Activated CD8-positive, alpha-beta memory T cell treated with anti-CD3 and anti-CD28 coated beads, Interleukin-2, amount 10 ng/mL, durations not matched to agents 7 days and 5 days (primary cell): ENCODE results near the gene IFNG. TPM values are rescaled to one million over a fixed set of nuclear protein-coding genes. Genes with fewer than 3 reads are reported as not detected.
"Not testable (repeated sequence)": the region's sequence is repeated elsewhere in the genome, so short reads cannot be mapped to it uniquely, and the experiment has no call there.

Source experiments
- ATAC-seq: fragments of 150-1000 bp; cut with Tn5 transposase; one replicate; pipeline ENCODE4 v1.10.0; 2021; ENCODE audit warnings: moderate library complexity
- CTCF ChIA-PET: fragments of 350-600 bp; sonication (Branson Sonifier 250); formaldehyde crosslinking; loops from one replicate; lab custom pipeline; 2021; ENCODE audit warnings: antibody characterized with exemption; lab: Charles Lee
- DNase-seq: peaks from one replicate; pipeline ENCODE4 v3.0.0-alpha.2; 2020
- H3K27ac Mint-ChIP-seq: one replicate; pipeline ENCODE4 v1.8.0; 2021; ENCODE audit warnings: mild to moderate bottlenecking, mixed read lengths
- H3K27me3 Mint-ChIP-seq: one replicate; pipeline ENCODE4 v1.8.0; 2021; ENCODE audit warnings: mixed read lengths
- H3K36me3 Mint-ChIP-seq: one replicate; pipeline ENCODE4 v1.8.0; 2021; ENCODE audit warnings: mild to moderate bottlenecking, mixed read lengths
- H3K4me1 Mint-ChIP-seq: one replicate; pipeline ENCODE4 v1.8.0; 2021; ENCODE audit warnings: mixed read lengths
- H3K4me3 Mint-ChIP-seq: one replicate; pipeline ENCODE4 v1.8.0; 2021; ENCODE audit warnings: mild to moderate bottlenecking, moderate library complexity, mixed read lengths
- H3K9me3 Mint-ChIP-seq: one replicate; pipeline ENCODE4 v1.8.0; 2022; ENCODE audit warnings: low read depth, mixed read lengths
- total RNA-seq, 2 experiments: library from RNA; stranded (reverse); gene quantifications; one replicate each; pipeline ENCODE4 v1.2.3, GENCODE V29; 2021

IFNG gene
- total RNA-seq, result 100 to 1,000 TPM in 1 of 2 experiments, 10 to 100 TPM in 1; 25.7 to 117 TPM

- Mint-ChIP-seq H3K36me3 (peaks cover 37% of the 10 kb centered on the region), H3K4me3 (peak within 1 kb of the TSS; percentile 88), H3K9me3 (no peaks in the 10 kb centered on the region), H3K27me3 (no peaks in the 10 kb centered on the region), H3K4me1 (peaks cover 72% of the 10 kb centered on the region), H3K27ac (peak within 1 kb of the TSS; percentile 82)
- CTCF ChIA-PET, result interaction anchor here (1.4 to 7.8 kb wide), 6 partner anchors 42 to 158 kb away, joined by 3 to 207 read pairs (median 16); no protein-coding TSS in a partner anchor
- peak; percentile 74 for ATAC-seq
- DNase-seq, result peak; percentile 58
Observed at GRCh38 chr12:68159681-68160304, at the start of gene IFNG. TSS of gene IFNG (minus strand) at chr12:68159740. CDS start at chr12:68159615, 125 bp downstream.

- not testable (repeated sequence) for H3K4me3 Mint-ChIP-seq, H3K9me3 Mint-ChIP-seq, DNase-seq, H3K36me3 Mint-ChIP-seq, ATAC-seq, H3K27ac Mint-ChIP-seq
- H3K27me3 Mint-ChIP-seq, result peaks cover 35% of the 10 kb centered on the region
- H3K4me1 Mint-ChIP-seq, result peaks cover 15% of the 10 kb centered on the region
- CTCF ChIA-PET, result interaction anchor here (0.9 to 3.3 kb wide), 2 partner anchors 14 to 108 kb away, joined by 3 to 13 read pairs; no protein-coding TSS in a partner anchor
Observed at GRCh38 chr12:68209048-68209728, 49.6 kb upstream of the IFNG start.

GRCh38 chr12:68207276-68207675, 47.7 kb upstream of the IFNG start:
- Mint-ChIP-seq H3K9me3 (no peaks in the 10 kb centered on the region), H3K27ac (no peak overlapping the region), H3K27me3 (peaks cover 28% of the 10 kb centered on the region), H3K36me3 (peaks cover 11% of the 10 kb centered on the region), H3K4me1 (peaks cover 30% of the 10 kb centered on the region), H3K4me3 (no peak overlapping the region)
- CTCF ChIA-PET, result interaction anchor here (2.7 kb wide), 1 partner anchor 16 kb away, joined by 8 read pairs; no protein-coding TSS in a partner anchor
- ATAC-seq (no peak), DNase-seq (no peak)

GRCh38 chr12:68206446-68206845, 46.9 kb upstream of the IFNG start:
- ATAC-seq (no peak), DNase-seq (no peak)
- H3K4me3 Mint-ChIP-seq, result no peak overlapping the region
- H3K4me1 Mint-ChIP-seq, result peaks cover 26% of the 10 kb centered on the region
- peaks cover 23% of the 10 kb centered on the region for H3K27me3 Mint-ChIP-seq
- no peaks in the 10 kb centered on the region for H3K9me3 Mint-ChIP-seq
- CTCF ChIA-PET, result interaction anchor here (2.7 kb wide), 1 partner anchor 17 kb away, joined by 8 read pairs; no protein-coding TSS in a partner anchor
- H3K36me3 Mint-ChIP-seq, result peaks cover 11% of the 10 kb centered on the region
- no peak overlapping the region for H3K27ac Mint-ChIP-seq

DNA sequence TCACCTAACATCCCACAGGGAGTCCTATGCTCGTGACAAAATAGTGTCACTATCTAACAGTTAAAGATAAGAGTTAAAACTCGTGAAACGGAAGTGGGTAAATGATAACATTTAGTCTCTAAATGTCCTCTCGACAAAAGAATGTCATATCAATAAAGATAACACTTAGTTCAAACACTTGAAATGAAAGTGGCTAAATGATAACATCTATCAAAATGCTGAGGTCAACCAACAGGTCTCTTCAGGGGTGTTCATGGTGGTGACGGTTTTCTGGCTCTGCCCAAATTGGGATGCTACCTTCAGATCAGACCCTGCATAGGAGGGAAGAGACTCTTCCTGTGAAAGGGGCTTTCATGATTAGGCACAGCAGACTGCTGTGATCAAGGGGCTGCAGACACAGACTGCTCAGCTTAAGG, 43.9 kb upstream of the IFNG start:
- ATAC-seq, result peak; percentile 64
- Mint-ChIP-seq H3K4me1 (peaks cover 41% of the 10 kb centered on the region), H3K9me3 (no peaks in the 10 kb centered on the region), H3K36me3 (peaks cover 8% of the 10 kb centered on the region), H3K27ac (peak overlapping the region; percentile 47), H3K27me3 (peaks cover 19% of the 10 kb centered on the region), H3K4me3 (no peak overlapping the region)
- DNase-seq, result no peak
- CTCF ChIA-PET, result interaction anchor here (0.7 kb wide), 1 partner anchor 876 kb away, joined by 3 read pairs; no protein-coding TSS in a partner anchor

DNA sequence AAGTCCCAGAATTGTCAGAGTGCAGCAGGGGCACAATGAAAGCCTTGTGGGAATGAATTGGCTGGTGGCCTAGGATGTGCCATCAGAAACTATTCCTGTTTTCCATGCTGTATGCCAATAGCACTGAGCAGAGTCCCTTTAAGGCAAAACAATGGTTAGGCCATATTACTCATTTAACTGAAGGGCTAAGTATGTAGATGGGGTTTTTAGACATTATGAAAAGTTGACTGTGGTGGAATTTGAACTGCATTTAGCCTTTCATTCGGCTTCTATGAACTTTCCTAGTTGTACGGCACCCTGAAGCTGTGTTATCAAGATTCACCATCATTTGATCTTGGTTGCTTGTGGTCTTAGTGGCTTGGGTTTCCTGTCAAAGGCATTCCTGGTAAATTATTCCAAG, 41.3 kb upstream of the IFNG start:
- H3K27ac Mint-ChIP-seq, result no peak overlapping the region

GRCh38 chr12:68199127-68199526, 39.6 kb upstream of the IFNG start:
- peaks cover 2% of the 10 kb centered on the region for H3K36me3 Mint-ChIP-seq
- DNase-seq (no peak), ATAC-seq (no peak)
- H3K9me3 Mint-ChIP-seq, result no peaks in the 10 kb centered on the region
- CTCF ChIA-PET, result interaction anchor here (0.9 to 1.9 kb wide), 4 partner anchors 23 to 159 kb away, joined by 3 to 9 read pairs (median 6); no protein-coding TSS in a partner anchor
- peaks cover 42% of the 10 kb centered on the region for H3K4me1 Mint-ChIP-seq
- H3K4me3 Mint-ChIP-seq, result peak overlapping the region; percentile 72
- no peaks in the 10 kb centered on the region for H3K27me3 Mint-ChIP-seq
- peak overlapping the region; percentile 86 for H3K27ac Mint-ChIP-seq

More for the DNA sequence above, 41.3 kb upstream of the IFNG start:
- CTCF ChIA-PET, result interaction anchor here (1.3 to 1.9 kb wide), 3 partner anchors 22 to 160 kb away, joined by 3 to 9 read pairs (median 4); no protein-coding TSS in a partner anchor
- H3K4me3 Mint-ChIP-seq, result no peak overlapping the region
- peaks cover 3% of the 10 kb centered on the region for H3K36me3 Mint-ChIP-seq
- peaks cover 7% of the 10 kb centered on the region for H3K27me3 Mint-ChIP-seq
- H3K4me1 Mint-ChIP-seq, result peaks cover 42% of the 10 kb centered on the region
- ATAC-seq (no peak), DNase-seq (no peak)
- H3K9me3 Mint-ChIP-seq, result no peaks in the 10 kb centered on the region

GRCh38 chr12:68198507-68199086, 39.1 kb upstream of the IFNG start:
- DNase-seq, result no peak
- peak; percentile 79 for ATAC-seq
- H3K36me3 Mint-ChIP-seq, result peaks cover 4% of the 10 kb centered on the region
- CTCF ChIA-PET, result interaction anchor here (1.0 to 1.9 kb wide), 4 partner anchors 21 to 161 kb away, joined by 3 to 7 read pairs (median 4); no protein-coding TSS in a partner anchor
- H3K4me3 Mint-ChIP-seq, result peak overlapping the region; percentile 72
- peak overlapping the region; percentile 86 for H3K27ac Mint-ChIP-seq
- H3K27me3 Mint-ChIP-seq, result no peaks in the 10 kb centered on the region
- H3K9me3 Mint-ChIP-seq, result no peaks in the 10 kb centered on the region
- peaks cover 39% of the 10 kb centered on the region for H3K4me1 Mint-ChIP-seq

DNA sequence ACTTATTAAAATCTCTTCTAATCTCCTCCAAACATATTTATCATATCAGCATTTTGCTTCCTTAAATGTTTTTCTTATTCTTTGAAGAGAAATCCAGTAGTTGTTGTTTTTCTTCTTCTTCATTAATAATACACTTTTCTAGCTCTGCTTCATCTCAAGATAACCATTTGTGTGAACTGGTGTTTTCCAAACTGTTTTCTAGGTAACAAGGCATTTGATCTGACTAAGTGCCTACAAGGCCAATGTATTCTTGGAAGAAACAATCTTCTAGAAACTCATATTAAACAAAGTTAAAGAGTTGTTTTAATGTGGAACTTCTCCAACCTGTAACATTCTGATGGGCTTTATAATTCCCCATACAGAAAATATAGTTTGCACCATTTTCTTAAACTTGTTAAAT, 30.8 kb upstream of the IFNG start:
- Mint-ChIP-seq H3K4me3 (no peak overlapping the region), H3K27ac (peak overlapping the region; percentile 67), H3K27me3 (peaks cover 9% of the 10 kb centered on the region), H3K4me1 (peaks cover 25% of the 10 kb centered on the region), H3K9me3 (peaks cover 2% of the 10 kb centered on the region), H3K36me3 (peaks cover 2% of the 10 kb centered on the region)
- no peak for ATAC-seq
- DNase-seq, result no peak
- CTCF ChIA-PET, result interaction anchor here (1.8 to 2.1 kb wide), 2 partner anchors 9 to 149 kb away, joined by 5 to 8 read pairs; no protein-coding TSS in a partner anchor

DNA sequence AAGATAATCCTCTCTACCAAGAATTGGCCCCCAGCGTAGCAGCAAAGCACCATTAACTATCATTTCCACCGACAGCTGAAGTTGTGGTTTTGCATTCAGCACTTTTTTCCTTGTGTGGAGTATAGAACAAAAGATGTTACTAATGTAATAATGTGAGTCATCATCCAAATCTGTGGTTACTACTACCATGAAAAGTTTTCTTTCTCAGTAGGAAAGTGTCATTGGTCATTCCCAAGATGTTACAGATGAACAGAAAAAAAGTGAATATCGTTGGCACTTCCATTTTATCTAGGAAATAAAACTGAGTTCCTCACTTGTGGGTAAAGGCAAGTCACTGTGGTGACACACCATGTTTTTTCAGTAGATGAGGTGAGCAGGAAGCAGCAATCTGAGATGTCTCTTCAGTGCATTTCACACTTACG, 30.3 kb upstream of the IFNG start:
- peak overlapping the region; percentile 75 for H3K27ac Mint-ChIP-seq
- peak overlapping the region; percentile 39 for H3K4me3 Mint-ChIP-seq
- peaks cover 2% of the 10 kb centered on the region for H3K9me3 Mint-ChIP-seq
- H3K36me3 Mint-ChIP-seq, result peaks cover 2% of the 10 kb centered on the region
- CTCF ChIA-PET, result interaction anchor here (1.4 to 2.1 kb wide), 5 partner anchors 9 to 149 kb away, joined by 3 to 8 read pairs (median 5); no protein-coding TSS in a partner anchor
- H3K27me3 Mint-ChIP-seq, result peaks cover 9% of the 10 kb centered on the region
- ATAC-seq (peak; percentile 92), DNase-seq (peak; percentile 67)
- H3K4me1 Mint-ChIP-seq, result peaks cover 25% of the 10 kb centered on the region

- no peaks in the 10 kb centered on the region for H3K9me3 Mint-ChIP-seq
- no peak for ATAC-seq
- no peak overlapping the region for H3K27ac Mint-ChIP-seq
- H3K27me3 Mint-ChIP-seq, result peaks cover 9% of the 10 kb centered on the region
- CTCF ChIA-PET, result no interaction called here
- H3K4me1 Mint-ChIP-seq, result peaks cover 32% of the 10 kb centered on the region
- DNase-seq, result no peak
- no peak overlapping the region for H3K4me3 Mint-ChIP-seq
- H3K36me3 Mint-ChIP-seq, result peaks cover 2% of the 10 kb centered on the region
Observed at GRCh38 chr12:68185598-68185997, 26.1 kb upstream of the IFNG start.

- H3K4me1 Mint-ChIP-seq, result peaks cover 55% of the 10 kb centered on the region
- H3K4me3 Mint-ChIP-seq, result peak overlapping the region; percentile 12
- peak; percentile 91 for ATAC-seq
- H3K27me3 Mint-ChIP-seq, result peaks cover 5% of the 10 kb centered on the region
- peak overlapping the region; percentile 79 for H3K27ac Mint-ChIP-seq
- peak; percentile 80 for DNase-seq
- CTCF ChIA-PET, result interaction anchor here (0.6 to 3.2 kb wide), 15 partner anchors 8 to 564 kb away, joined by 3 to 14 read pairs (median 5); no protein-coding TSS in a partner anchor
- peaks cover 5% of the 10 kb centered on the region for H3K36me3 Mint-ChIP-seq
- H3K9me3 Mint-ChIP-seq, result no peaks in the 10 kb centered on the region
Observed at GRCh38 chr12:68180792-68181744, 21.5 kb upstream of the IFNG start.
